ENCODE results near the gene PTMS. TPM values are rescaled to one million over a fixed set of nuclear protein-coding genes. Genes with fewer than 3 reads are reported as not detected.

Gene PTMS
- total and polyA plus RNA-seq, 4 donors, result 358 to 584 (median 473) TPM

- no peaks in the 10 kb centered on the region for H3K27me3 ChIP-seq (ENCODE audit: control insufficient read depth in 1 of 2, insufficient read depth in 2 of 2, low read length in 1 of 2)
- no peaks in the 10 kb centered on the region for H3K4me1 ChIP-seq (ENCODE audit: control insufficient read depth in 1 of 2, insufficient read depth in 2 of 2, low read length in 2 of 2)
- no peak overlapping the region for H3K4me3 ChIP-seq (ENCODE audit: low read length in 2 of 2)
- 79 to 82% methylated on average over 1 of the region's 1 CpG for WGBS, 2 donors
- no peaks in the 10 kb centered on the region for H3K36me3 ChIP-seq (ENCODE audit: control insufficient read depth in 1 of 2, insufficient read depth in 2 of 2, low read length in 1 of 2)
- H3K9me3 ChIP-seq (ENCODE audit: control insufficient read depth, low read length), result no peaks in the 10 kb centered on the region
- intact Hi-C loops (cut with DNase I), result no loop called here
- ATAC-seq (ENCODE audit: low FRiP score), result no peak
- no peak overlapping the region for H3K27ac ChIP-seq (ENCODE audit: low read depth in 1 of 2, low read length in 2 of 2)
- no peak for DNase-seq
Measured at GRCh38 chr12:6807170-6807569, 41.0 kb downstream of the PTMS start.

GRCh38 chr12:6809056-6809455, 42.9 kb downstream of the PTMS start:
- H3K27ac ChIP-seq (ENCODE audit: low read depth in 1 of 2, low read length in 2 of 2), result no peak overlapping the region
- ATAC-seq (ENCODE audit: low FRiP score) (no peak), DNase-seq (no peak)
- H3K4me1 ChIP-seq (ENCODE audit: control insufficient read depth in 1 of 2, insufficient read depth in 2 of 2, low read length in 2 of 2), result no peaks in the 10 kb centered on the region
- no peaks in the 10 kb centered on the region for H3K9me3 ChIP-seq (ENCODE audit: control insufficient read depth, low read length)
- no peaks in the 10 kb centered on the region for H3K36me3 ChIP-seq (ENCODE audit: control insufficient read depth in 1 of 2, insufficient read depth in 2 of 2, low read length in 1 of 2)
- 84 to 85% methylated on average over 10 of the region's 10 CpGs for WGBS, 2 donors
- intact Hi-C loops (cut with DNase I), result no loop called here
- H3K27me3 ChIP-seq (ENCODE audit: control insufficient read depth in 1 of 2, insufficient read depth in 2 of 2, low read length in 1 of 2), result no peaks in the 10 kb centered on the region
- H3K4me3 ChIP-seq (ENCODE audit: low read length in 2 of 2), result no peak overlapping the region

- no peak overlapping the region for H3K27ac ChIP-seq (ENCODE audit: low read depth in 1 of 2, low read length in 2 of 2)
- intact Hi-C loops (cut with DNase I), result no loop called here
- DNase-seq (no peak), ATAC-seq (ENCODE audit: low FRiP score) (no peak)
- WGBS, 2 donors, result 85 to 86% methylated on average over 1 of the region's 1 CpG
- no peaks in the 10 kb centered on the region for H3K4me1 ChIP-seq (ENCODE audit: control insufficient read depth in 1 of 2, insufficient read depth in 2 of 2, low read length in 2 of 2)
- H3K4me3 ChIP-seq (ENCODE audit: low read length in 2 of 2), result no peak overlapping the region
- H3K9me3 ChIP-seq (ENCODE audit: control insufficient read depth, low read length), result no peaks in the 10 kb centered on the region
- no peaks in the 10 kb centered on the region for H3K36me3 ChIP-seq (ENCODE audit: control insufficient read depth in 1 of 2, insufficient read depth in 2 of 2, low read length in 1 of 2)
- H3K27me3 ChIP-seq (ENCODE audit: control insufficient read depth in 1 of 2, insufficient read depth in 2 of 2, low read length in 1 of 2), result no peaks in the 10 kb centered on the region
Measured at GRCh38 chr12:6810758-6811157, 44.6 kb downstream of the PTMS start.

- no peaks in the 10 kb centered on the region for H3K9me3 ChIP-seq (ENCODE audit: control insufficient read depth, low read length)
- no peak overlapping the region for H3K27ac ChIP-seq (ENCODE audit: low read depth in 1 of 2, low read length in 2 of 2)
- H3K27me3 ChIP-seq (ENCODE audit: control insufficient read depth in 1 of 2, insufficient read depth in 2 of 2, low read length in 1 of 2), result no peaks in the 10 kb centered on the region
- DNase-seq (no peak), ATAC-seq (ENCODE audit: low FRiP score) (no peak)
- WGBS, 2 donors, result 63% methylated on average over 4 of the region's 4 CpGs
- intact Hi-C loops (cut with DNase I), result no loop called here
- H3K4me1 ChIP-seq (ENCODE audit: control insufficient read depth in 1 of 2, insufficient read depth in 2 of 2, low read length in 2 of 2), result no peaks in the 10 kb centered on the region
- no peak overlapping the region for H3K4me3 ChIP-seq (ENCODE audit: low read length in 2 of 2)
- H3K36me3 ChIP-seq (ENCODE audit: control insufficient read depth in 1 of 2, insufficient read depth in 2 of 2, low read length in 1 of 2), result no peaks in the 10 kb centered on the region
Measured at GRCh38 chr12:6813363-6813762, 47.2 kb downstream of the PTMS start.

GRCh38 chr12:6816598-6816997, 50.4 kb downstream of the PTMS start:
- no peak for DNase-seq
- Histone ChIP-seq H3K4me3 (ENCODE audit: low read length in 2 of 2) (no peak overlapping the region), H3K4me1 (ENCODE audit: control insufficient read depth in 1 of 2, insufficient read depth in 2 of 2, low read length in 2 of 2) (no peaks in the 10 kb centered on the region), H3K36me3 (ENCODE audit: control insufficient read depth in 1 of 2, insufficient read depth in 2 of 2, low read length in 1 of 2) (no peaks in the 10 kb centered on the region), H3K9me3 (ENCODE audit: control insufficient read depth, low read length) (no peaks in the 10 kb centered on the region), H3K27me3 (ENCODE audit: control insufficient read depth in 1 of 2, insufficient read depth in 2 of 2, low read length in 1 of 2) (no peaks in the 10 kb centered on the region), H3K27ac (ENCODE audit: low read depth in 1 of 2, low read length in 2 of 2) (no peak overlapping the region)
- intact Hi-C loops (cut with DNase I), result no loop called here
- no peak for ATAC-seq (ENCODE audit: low FRiP score)
- 71 to 77% methylated on average over 3 of the region's 3 CpGs for whole genome bisulfite sequencing, 2 donors

- intact Hi-C loops (cut with DNase I), result no loop called here
- ATAC-seq (ENCODE audit: low FRiP score), result no peak
- no peaks in the 10 kb centered on the region for H3K9me3 ChIP-seq (ENCODE audit: control insufficient read depth, low read length)
- WGBS, 2 donors, result 79 to 81% methylated on average over 7 to 8 of the region's 8 CpGs
- no peaks in the 10 kb centered on the region for H3K36me3 ChIP-seq (ENCODE audit: control insufficient read depth in 1 of 2, insufficient read depth in 2 of 2, low read length in 1 of 2)
- no peaks in the 10 kb centered on the region for H3K27me3 ChIP-seq (ENCODE audit: control insufficient read depth in 1 of 2, insufficient read depth in 2 of 2, low read length in 1 of 2)
- no peaks in the 10 kb centered on the region for H3K4me1 ChIP-seq (ENCODE audit: control insufficient read depth in 1 of 2, insufficient read depth in 2 of 2, low read length in 2 of 2)
- DNase-seq, result no peak
- H3K4me3 ChIP-seq (ENCODE audit: low read length in 2 of 2), result no peak overlapping the region
- H3K27ac ChIP-seq (ENCODE audit: low read depth in 1 of 2, low read length in 2 of 2), result no peak overlapping the region
Measured at GRCh38 chr12:6817098-6817497, 50.9 kb downstream of the PTMS start.

GRCh38 chr12:6817662-6818157, 51.5 kb downstream of the PTMS start:
- H3K4me1 ChIP-seq (ENCODE audit: control insufficient read depth in 1 of 2, insufficient read depth in 2 of 2, low read length in 2 of 2), result no peaks in the 10 kb centered on the region
- no peak for DNase-seq
- ATAC-seq (ENCODE audit: low FRiP score), result no peak
- no peak overlapping the region for H3K27ac ChIP-seq (ENCODE audit: low read depth in 1 of 2, low read length in 2 of 2)
- H3K36me3 ChIP-seq (ENCODE audit: control insufficient read depth in 1 of 2, insufficient read depth in 2 of 2, low read length in 1 of 2), result no peaks in the 10 kb centered on the region
- WGBS, 2 donors, result 80 to 89% methylated on average over 20 of the region's 20 CpGs
- no peak overlapping the region for H3K4me3 ChIP-seq (ENCODE audit: low read length in 2 of 2)
- no peaks in the 10 kb centered on the region for H3K9me3 ChIP-seq (ENCODE audit: control insufficient read depth, low read length)
- no peaks in the 10 kb centered on the region for H3K27me3 ChIP-seq (ENCODE audit: control insufficient read depth in 1 of 2, insufficient read depth in 2 of 2, low read length in 1 of 2)
- intact Hi-C loops (cut with DNase I), result no loop called here

GRCh38 chr12:6818222-6818621, 52.1 kb downstream of the PTMS start:
- 35 to 41% methylated on average over 7 to 10 of the region's 10 CpGs for WGBS, 2 donors
- intact Hi-C loops (cut with DNase I), result no loop called here
- H3K36me3 ChIP-seq (ENCODE audit: control insufficient read depth in 1 of 2, insufficient read depth in 2 of 2, low read length in 1 of 2), result no peaks in the 10 kb centered on the region
- DNase-seq (no peak), ATAC-seq (ENCODE audit: low FRiP score) (no peak)
- H3K27me3 ChIP-seq (ENCODE audit: control insufficient read depth in 1 of 2, insufficient read depth in 2 of 2, low read length in 1 of 2), result no peaks in the 10 kb centered on the region
- no peaks in the 10 kb centered on the region for H3K4me1 ChIP-seq (ENCODE audit: control insufficient read depth in 1 of 2, insufficient read depth in 2 of 2, low read length in 2 of 2)
- H3K4me3 ChIP-seq (ENCODE audit: low read length in 2 of 2), result no peak overlapping the region
- H3K27ac ChIP-seq (ENCODE audit: low read depth in 1 of 2, low read length in 2 of 2), result no peak overlapping the region
- no peaks in the 10 kb centered on the region for H3K9me3 ChIP-seq (ENCODE audit: control insufficient read depth, low read length)

- Histone ChIP-seq H3K36me3 (ENCODE audit: control insufficient read depth in 1 of 2, insufficient read depth in 2 of 2, low read length in 1 of 2) (no peaks in the 10 kb centered on the region), H3K4me1 (ENCODE audit: control insufficient read depth in 1 of 2, insufficient read depth in 2 of 2, low read length in 2 of 2) (no peaks in the 10 kb centered on the region), H3K27ac (ENCODE audit: low read depth in 1 of 2, low read length in 2 of 2) (no peak overlapping the region), H3K27me3 (ENCODE audit: control insufficient read depth in 1 of 2, insufficient read depth in 2 of 2, low read length in 1 of 2) (no peaks in the 10 kb centered on the region), H3K4me3 (ENCODE audit: low read length in 2 of 2) (no peak overlapping the region), H3K9me3 (ENCODE audit: control insufficient read depth, low read length) (no peaks in the 10 kb centered on the region)
- intact Hi-C loops (cut with DNase I), result no loop called here
- DNase-seq (no peak), ATAC-seq (ENCODE audit: low FRiP score) (no peak)
- WGBS, 2 donors, result 69% methylated on average over 5 of the region's 5 CpGs
Measured at GRCh38 chr12:6818645-6819044, 52.5 kb downstream of the PTMS start.
